Measurements from ENCODE around the gene FHL2.

The FHL2 gene

DNA sequence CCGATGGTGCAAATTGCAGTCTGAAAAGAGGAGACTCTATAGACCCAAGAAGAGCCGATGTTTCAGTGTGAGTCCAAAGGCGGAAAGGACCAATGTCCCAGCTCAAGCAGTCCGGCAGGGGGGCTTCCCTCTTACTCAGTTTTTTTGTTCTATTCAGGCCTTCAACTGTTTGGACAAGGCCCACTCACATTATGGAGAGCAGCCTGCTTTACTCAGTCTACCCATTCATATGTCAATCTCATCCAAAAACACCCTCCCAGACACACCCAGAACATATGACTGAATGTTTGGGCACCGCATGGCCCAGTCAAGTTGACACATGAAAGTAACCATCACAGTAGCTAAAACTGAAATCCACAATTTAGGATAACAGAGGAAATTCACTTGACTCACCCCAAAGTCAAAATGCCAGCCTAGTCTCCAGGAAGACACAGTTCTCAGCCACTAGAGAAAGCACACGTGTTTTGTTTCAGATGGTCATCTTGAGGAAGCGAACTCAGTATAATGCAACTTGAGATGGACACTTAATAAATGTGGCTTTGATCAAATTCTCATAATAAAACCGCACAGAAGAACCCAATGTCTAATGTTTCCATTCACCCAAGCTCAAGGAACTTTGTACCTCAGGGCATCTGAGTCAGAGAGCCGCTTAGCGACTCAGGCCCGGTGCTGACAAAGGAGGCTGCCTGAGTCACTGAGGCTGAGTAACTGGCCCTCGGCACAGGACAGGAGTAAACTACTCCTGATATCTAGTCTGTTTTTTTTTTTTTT is 2.4 kb downstream of the FHL2 start:
- DNase-seq = no peak

DNA sequence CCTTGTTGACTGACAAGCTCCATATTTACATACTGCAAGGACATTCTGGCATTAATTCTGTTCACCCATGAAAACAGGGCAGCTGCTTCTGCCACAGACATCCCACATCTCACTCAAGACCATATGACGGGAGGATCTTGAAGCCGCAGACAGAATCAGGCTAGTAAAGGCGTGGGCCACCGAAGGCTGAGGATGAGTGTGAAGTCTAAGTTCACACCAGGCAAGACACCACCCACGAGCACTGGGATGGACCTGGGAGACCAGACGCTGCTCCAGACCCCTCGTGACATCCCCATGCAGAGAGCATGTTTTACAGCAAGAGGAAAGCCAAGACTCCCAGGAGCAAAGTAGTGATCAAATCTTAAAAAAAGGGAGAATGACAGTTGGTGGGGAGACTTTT is 3.2 kb downstream of the FHL2 start:
- DNase-seq = no peak

DNA sequence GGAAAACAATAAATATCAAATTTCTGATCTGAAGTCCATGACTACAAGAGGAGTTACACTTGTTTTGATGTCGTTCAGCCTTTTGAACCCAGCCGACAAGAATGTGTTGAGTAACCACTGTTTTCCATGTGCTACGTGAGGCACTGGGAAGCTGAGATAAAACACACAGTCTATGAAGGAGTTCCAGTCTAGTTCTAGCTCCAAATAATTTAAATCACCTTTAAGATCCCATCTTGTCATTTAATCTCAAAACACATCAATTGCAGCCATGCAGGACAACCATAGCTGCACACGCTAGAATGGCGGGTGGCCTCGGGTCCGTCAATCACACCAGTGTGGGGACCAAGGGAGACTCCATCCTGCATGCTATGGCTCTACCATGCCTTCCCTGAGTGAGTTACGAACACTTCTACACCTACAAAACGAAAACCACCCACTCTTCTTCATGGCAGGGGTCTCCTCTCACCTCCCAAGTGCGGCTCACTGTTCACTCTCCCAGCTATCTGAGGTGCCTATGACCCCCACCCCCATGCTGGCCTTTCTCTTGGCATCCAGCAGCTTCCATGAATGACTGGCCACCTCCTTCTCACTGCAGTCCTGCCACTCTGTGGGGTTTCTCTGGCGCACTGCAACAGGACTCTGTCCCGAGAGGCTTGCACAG is 3.8 kb downstream of the FHL2 start:
- DNase-seq = no peak

DNA sequence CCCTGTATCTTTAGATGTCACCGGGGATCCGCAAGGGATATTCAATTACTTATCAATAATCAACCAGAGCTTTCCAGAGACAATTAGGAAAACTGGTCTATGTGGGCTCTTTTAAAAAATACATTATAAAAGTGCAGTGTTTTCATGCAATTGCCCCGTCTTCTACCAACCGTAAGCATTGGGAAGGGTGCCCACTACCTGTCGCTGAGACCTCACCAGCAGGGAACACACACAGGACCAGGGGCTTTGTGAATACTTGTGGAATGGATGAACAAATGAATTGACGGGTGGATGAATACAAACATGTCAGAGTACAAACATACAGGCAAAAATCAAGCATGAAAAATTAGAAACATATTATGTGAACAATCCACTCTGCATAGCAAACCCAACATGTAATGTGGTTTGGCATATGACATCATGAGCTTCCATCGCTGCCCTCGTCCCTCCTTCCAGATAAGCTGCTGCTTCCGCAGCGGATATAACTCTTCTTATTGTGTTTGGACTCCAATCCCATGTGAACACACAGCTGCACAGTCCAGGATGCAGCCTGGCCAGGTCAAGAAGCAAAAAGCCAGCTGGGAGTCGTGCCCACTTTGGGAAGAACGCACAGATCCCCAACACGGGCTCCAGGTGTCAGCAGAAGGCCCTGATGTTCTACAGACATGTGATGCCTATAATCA is 5.3 kb downstream of the FHL2 start:
- DNase-seq = no peak

DNA sequence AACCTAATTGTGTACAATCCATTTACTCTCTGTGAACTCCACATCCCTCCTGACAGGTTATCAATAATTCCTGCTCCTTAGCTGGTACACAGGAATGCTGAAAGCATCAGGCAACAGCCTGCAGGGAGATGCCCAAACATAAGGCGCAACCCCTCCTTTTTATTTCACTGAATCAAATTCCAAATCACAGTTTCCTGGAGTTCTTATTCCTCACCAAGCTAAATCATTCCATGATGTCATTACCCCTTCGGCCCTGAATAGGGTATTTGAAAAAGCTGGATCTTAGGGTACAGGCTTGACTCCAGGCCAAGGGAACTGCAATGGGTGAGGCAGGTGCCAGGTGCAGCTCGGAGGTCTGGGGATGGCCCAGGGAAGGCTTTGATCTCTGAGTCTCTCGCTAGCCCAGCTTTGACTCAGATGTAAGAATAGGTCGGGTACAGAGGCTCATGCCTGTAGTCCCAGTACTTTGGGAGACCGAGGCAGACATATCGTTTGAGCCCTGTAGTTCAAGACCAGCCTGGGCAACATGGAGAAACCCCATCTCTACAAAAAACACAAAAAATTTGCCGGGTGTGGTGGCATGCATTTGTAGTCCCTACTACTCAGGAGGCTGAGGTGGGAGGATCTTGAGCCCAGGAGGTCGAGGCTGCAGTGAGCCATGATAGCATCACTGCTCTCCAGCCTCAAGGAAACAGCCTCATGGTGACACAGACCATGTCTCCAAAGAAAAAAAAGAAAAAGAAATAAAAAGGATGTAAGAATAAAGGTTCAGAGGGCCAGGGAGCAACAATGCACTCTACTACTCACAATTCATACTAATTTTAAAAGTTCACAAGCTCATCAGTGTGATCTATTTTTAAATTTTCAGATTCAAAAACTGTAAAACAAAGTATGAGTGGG is 6.8 kb downstream of the FHL2 start:
- no peak for DNase-seq

DNA sequence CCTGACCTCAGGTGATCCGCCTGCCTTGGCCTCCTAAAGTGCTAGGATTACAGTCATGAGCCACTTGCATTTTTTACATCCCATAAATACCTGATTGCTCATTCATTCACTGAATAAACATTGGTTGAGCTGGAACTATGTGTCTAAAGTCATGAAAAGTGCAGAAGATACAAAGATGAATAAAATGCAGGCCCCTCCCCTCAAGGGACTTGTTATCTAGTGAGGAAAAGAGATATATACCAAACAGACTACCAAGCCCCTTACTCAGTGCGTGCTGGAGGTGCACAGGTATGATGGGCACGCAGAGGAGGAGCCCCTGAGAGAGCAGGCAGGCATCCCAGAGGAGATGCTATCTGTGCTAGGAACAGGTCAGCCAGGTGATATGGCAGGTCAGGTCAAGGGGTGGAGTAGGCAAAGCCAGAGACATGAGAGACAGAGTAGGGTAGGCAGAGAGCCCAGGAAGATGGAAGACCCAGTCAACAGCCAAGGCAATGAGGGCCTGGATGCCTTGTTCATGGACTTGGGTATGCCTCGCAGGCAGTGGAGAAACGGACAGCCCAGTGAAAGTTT is 7.7 kb downstream of the FHL2 start:
- DNase-seq = no peak

DNA sequence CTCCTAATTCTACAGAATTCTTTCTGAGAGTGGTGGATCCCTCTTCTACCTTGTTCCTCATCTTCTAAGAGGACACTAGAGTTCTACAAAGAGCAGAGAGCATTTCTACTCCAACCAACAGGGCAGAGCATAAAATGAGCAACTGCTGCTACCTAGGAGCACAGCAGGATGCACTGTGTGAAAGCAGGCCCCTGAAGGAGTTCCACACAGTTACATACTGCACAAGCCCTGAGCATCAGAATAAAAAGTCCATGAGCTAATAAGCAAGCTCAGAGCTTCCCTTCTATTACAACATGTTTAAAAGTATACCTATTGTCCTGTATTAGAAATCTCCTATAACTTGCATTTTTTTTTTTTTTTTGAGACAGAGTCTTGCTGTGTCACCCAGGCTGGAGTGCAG is 8.4 kb downstream of the FHL2 start:
- DNase-seq = no peak

DNA sequence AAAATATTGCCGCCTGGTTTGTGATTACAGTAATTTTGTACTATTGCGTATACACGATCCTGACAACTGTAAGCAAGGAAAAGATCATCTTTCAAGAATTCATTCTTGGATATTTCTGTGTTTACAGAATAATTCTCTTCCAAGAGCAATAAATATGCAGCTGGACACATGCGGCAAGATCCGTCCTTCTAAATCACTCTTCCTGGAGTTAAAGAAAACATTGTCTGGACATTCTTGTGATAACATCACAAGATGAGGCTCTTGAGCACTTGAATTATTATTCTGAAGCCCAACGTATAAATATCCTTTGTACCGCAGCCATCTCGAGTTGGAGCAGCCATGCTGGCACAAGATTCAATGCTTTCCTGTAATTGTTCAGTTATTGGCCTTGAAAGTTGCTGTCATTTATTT is 9.9 kb downstream of the FHL2 start:
- no peak for DNase-seq

DNA sequence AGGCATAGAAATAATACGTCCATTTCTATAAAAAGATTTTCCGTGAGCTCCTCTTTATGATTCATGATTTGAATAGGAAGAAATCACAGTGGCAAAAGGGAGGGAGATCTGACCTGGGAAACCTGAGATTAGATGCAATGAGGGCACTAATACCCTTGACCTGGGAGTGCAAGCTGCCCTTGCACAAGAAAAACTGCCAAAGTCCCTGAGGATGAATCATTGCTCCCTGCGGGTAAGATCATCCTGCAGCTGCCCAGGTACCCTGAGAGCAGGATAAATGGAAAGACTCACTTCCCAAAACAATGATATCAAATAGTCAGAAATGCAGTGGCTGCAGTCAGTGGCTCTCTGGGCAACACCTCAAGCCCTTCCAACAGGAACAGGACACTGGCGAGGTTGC is 11.6 kb downstream of the FHL2 start:
- DNase-seq = no peak

DNA sequence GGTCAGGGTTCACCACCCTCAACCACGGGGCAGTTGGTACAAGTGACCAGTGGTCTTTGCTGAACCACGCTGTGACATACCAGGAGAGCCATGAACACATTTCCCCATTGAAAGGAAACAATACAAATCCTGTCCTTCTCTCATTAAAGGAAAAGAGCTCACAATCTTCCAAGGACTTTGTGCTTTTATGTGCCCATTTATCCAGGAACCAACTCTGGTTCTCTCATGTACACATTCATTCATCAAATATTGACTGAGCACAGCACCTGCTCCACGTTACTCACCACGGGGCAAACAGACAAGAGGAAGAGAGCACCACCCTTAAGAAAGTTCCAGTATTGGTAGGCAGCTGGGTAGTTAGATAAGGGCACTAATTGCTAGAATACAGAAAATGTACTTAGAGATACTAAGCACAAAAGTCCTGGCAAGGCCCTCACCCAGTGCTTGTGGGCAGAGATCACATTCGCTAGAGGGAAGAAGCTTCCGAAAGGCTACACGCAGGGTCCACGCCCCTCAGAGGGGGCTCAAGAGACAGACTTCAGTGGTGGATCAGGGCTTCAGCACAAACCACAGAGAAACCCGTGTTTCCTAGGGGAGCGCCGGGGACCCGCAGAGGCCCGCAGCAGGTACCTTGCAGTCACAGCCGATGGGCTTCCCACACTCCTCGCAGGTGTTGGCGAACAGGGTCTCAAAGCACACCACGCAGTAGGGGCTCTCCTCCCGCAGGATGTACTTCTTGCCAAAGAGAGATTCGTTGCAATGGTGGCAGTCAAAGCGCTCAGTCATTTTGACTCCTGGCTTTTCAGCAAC is 12.9 kb downstream of the FHL2 start:
- no peak for DNase-seq

DNA sequence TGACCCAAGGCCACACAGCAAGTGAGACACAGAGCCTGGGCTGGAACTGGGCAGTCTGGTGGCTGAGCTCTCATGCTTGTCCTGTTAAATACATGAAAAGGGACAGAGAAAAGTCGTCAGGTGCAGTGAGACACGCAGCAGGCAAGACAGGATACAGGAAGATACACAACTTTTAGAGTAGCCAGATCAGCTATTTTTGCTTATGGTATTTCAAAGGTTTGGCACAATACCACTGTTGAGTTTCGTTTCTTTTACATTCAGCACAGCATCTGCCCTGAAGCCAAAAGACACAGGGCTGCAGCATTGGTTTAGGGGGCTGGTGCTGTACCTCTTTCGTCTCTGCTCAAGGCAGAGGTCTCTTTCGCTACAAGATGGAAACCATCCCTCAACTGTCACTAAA is 14.0 kb downstream of the FHL2 start:
- DNase-seq = no peak

DNA sequence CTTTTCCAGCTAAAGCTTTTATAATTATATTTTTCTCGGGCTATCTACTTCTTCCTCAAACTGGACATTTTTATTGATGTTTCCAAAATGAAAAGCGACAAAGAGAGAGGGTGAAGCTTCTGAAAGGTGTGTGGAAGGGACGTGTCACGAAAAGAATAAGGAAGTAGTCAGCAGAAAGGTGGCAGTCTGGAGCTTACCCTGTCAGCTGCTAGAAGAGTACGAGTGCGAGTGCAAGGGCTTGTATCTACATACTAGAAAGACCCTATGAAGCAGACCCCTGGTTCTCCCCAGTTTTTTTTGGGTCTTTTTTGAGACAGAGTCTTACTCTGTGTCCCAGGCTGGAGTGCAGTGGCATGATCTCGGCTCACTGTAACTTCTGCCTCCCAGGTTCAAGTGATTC is 14.6 kb downstream of the FHL2 start:
- DNase-seq = no peak

DNA sequence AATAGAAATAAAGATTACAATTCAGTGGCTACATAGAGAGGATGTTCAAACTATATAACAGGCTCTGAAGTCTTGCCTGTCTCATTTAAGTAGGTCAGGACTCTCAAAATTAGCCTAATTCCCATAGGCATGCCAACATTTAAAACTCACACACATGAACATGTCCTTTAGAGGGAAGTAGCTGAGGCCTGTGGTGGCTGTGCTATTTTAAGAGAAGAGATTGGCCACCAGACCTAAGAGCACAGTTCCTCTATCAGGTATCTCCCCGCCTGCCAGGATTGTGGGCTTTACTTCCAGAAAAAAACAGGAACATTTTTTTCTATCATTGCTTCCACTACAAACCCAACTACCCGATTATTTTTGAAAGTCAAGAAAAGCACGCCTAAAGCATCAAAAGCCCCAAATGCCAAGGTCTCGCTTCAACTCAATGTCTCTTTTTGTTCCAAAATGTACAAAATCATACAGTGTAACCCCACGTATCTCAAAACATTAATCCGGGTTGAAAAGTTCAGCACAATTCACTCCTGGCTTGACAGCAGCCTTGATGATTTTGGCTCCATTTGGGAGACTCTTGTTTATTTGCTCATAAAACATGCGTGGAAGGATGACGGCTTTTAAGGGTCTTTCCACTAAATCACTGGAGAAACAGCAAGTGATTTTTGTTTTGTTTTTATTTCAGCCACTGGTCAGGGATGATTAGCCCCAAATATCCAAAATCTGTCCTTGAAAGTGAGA is 15.3 kb downstream of the FHL2 start:
- no peak for DNase-seq

DNA sequence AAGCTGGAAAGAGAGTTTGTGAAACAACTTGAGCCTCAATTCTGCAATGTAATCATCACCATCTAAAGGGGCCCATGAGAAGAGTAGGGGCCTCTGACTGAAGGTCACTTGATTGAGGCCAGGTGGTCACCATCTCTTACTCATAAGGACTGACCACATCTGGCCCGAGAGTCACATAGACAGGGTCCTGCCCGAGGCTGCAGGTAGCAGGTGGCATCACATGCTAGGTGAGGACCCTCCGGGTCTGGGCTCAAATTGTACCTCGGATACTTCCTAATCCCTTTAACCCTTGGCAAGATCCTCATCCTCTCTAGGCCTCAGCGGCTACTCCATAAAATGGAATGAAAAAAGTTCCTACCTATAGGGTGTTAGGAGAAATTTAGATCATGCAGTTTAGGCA is 16.7 kb downstream of the FHL2 start:
- no peak for DNase-seq

DNA sequence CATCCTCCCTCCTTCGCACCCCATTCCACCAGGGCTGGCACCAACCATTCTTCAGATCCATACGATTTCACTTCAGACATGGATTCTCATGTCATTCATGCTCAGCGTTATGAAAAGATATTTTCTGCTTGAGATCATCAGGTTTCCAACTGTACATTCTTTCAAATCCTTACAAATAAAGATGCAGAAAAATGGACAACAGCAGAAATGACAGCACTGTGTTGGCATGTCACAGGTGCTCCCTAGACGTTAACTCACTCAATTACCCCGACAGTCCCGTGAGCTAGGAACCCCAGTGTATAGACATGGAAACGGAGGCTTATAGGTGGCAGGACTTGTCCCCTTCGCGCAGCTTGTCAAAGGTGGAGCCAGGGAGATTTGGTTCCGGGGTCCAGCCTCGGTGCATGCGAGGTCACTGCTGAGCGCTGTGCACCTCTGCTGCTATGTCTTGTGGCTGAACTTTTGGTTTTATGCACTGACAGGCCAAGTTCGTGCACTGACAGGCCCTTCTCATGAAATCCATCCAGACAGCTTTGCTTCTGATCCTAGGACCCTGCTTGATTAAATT is 17.7 kb downstream of the FHL2 start:
- DNase-seq = no peak

DNA sequence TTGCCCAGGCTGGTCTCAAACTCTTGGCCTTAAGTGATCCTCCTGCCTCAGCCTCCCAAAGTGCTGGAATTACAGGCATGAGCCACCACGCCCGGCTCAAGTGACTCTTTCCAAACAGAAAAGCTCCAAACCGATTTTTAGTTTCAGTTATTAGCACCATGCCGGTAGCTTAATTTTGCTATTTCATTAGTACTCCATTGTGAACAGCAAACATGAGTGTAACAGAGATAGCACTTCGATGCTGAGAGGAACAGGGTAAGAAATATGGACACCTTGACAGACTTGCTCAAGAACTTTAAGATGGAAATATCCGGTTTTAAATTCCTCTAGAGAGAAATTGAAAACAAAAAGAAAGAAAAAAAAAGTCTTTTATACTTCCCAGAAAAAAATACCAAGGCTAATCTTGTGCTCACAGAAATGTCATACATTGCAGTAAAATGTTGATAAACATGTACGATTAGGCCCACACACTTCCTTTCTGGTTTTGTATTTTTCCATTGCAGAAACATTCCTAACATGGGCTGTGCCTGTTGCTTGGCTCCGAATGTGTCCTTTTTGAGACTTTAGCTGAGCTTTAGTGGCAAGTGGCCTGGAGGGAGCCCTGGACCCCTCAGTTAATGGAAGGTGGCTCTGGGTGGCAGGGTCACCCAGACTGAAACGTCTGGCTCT is 18.3 kb downstream of the FHL2 start:
- no peak for DNase-seq

DNA sequence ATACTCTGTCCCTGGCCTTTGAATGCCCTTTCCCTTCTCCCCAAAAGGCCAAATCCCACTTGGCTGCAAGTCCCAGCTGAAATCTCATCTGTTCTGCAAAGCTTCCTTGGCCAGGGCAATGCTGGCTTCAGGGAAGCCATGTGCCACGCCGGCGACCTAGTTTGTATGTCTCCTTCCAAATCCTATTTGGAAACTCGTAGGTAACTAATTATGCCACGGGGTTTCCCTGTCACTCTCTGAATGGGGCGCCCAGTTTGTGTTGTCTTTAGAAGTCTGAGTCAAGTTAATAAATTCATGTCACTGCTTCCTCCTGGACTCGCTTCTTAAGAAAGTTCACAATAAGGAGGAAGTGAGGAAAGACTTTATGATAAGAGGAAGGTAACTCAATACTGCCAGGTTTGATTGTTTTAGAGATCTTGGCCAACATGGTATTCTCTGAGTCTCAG is 19.1 kb downstream of the FHL2 start:
- DNase-seq = no peak

DNA sequence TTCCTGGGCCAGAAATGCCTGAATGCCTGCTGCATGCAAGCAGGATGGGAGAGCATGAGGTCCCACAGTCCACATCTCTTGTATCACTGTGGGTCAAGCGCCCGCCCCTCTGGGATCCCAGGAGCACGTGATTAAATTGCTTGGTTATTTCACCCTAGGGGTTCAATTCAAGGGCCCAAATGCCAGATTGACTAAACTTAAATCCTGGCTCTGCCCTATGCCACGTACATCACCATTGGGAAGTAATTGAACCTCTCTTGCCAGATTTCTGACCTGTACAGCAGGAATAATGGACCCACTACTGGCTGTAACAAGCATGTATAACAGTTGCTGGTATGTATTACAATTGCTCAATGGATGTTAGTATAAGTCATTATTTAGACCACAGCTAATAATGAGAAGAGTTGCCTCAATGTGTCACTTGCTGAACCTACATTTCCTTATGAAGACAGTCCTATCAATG is 19.9 kb downstream of the FHL2 start:
- DNase-seq = no peak

DNA sequence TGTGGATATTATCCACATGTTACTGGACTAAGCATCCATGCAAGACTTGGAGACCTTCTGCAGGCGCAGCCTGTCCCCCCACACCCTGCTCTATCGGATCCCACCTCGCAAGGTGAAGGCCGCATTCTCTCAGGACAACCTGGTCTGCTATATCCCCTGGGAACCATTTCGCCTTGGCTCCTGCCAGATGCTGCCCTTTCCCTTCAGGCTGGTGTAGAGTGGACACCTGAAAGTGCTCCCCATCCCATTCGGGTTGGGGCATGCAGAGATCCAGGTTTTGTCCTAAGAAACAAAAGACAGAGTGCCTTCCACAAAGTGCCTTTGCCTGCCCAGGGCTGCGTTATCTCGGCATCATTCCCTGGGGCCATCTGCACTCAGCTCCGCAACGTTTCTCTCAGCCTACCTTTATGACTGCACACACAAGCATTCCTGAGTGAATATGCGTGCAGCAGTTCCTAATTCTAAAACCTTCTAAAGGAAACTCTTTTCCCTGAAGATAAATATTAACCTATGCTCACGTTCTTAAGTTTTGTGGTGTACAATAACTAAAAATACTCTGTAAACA is 20.5 kb downstream of the FHL2 start:
- no peak for DNase-seq

DNA sequence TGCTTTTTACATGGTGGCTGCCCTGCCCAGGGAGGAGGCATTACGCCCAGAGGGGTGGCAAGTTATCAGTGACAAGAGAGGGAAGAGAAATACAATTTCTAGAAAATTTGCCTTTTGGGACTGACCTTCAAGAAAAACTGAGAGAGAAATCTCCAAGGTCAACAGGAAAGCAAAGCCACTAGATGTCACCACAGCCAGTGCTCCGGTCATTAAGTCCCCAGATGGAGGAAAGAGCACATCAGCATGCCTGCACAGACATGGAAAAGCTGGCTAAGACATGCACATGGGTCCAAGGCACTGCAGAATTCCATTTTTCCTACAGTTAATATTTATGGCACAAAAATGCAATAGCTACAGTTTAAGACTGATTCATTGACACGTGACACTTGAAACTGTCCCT is 21.0 kb downstream of the FHL2 start:
- no peak for DNase-seq
